MM.1S (cell line): ENCODE results near the gene DDX54.

Experiments
- DNase-seq: peaks from one replicate; pipeline ENCODE4 v3.0.0-alpha.2; 2015
- H2AFZ ChIP-seq: fragments of 300-600 bp; sonication (generic); 2 replicates; pipeline ENCODE4 v1.6.0; 2016; ENCODE audit warnings: antibody characterized with exemption, low read length
- H3F3A ChIP-seq: fragments of 300-600 bp; sonication (generic); 2 replicates; pipeline ENCODE4 v1.6.1; 2016; ENCODE audit warnings: mild to moderate bottlenecking, antibody characterized with exemption, low read length, moderate library complexity, mixed read lengths; ENCODE audit not compliant: insufficient read depth
- H3K27ac ChIP-seq: fragments of 300-600 bp; sonication (generic); 2 replicates; pipeline ENCODE4 v1.5.1; 2016; ENCODE audit warnings: mild to moderate bottlenecking, low read length
- H3K27me3 ChIP-seq: fragments of 300-600 bp; sonication (generic); replicated peaks from 2 replicates; pipeline ENCODE4 v1.6.0; 2016; ENCODE audit warnings: low read length; ENCODE audit not compliant: insufficient read depth
- H3K36me3 ChIP-seq: fragments of 300-600 bp; sonication (generic); replicated peaks from 2 replicates; pipeline ENCODE4 v1.6.1; 2016; ENCODE audit warnings: mild to moderate bottlenecking, low read length, mixed read lengths; ENCODE audit not compliant: insufficient read depth
- H3K4me1 ChIP-seq: fragments of 300-600 bp; sonication (generic); 2 replicates; pipeline ENCODE4 v1.6.1; 2016; ENCODE audit warnings: low read length, mixed read lengths
- H3K4me2 ChIP-seq: fragments of 300-600 bp; sonication (generic); 2 replicates; pipeline ENCODE4 v1.6.0; 2016; ENCODE audit warnings: low read depth, low read length
- H3K4me3 ChIP-seq: fragments of 300-600 bp; sonication (generic); 2 replicates; pipeline ENCODE4 v1.5.1; 2016; ENCODE audit warnings: low read length, mixed read lengths
- H3K79me2 ChIP-seq: fragments of 300-600 bp; sonication (generic); 2 replicates; pipeline ENCODE4 v1.6.1; 2016; ENCODE audit warnings: mixed run types, low read length, mixed read lengths
- H3K9ac ChIP-seq: fragments of 300-600 bp; sonication (generic); 2 replicates; pipeline ENCODE4 v1.6.1; 2016; ENCODE audit warnings: low read length, mixed read lengths
- H3K9me2 ChIP-seq: fragments of 300-600 bp; sonication (generic); replicated peaks from 2 replicates; pipeline ENCODE4 v1.6.1; 2016; ENCODE audit warnings: mild to moderate bottlenecking, low read length, mixed read lengths; ENCODE audit not compliant: insufficient read depth
- H3K9me3 ChIP-seq: fragments of 300-600 bp; sonication (generic); replicated peaks from 2 replicates; pipeline ENCODE4 v1.6.1; 2016; ENCODE audit warnings: mild to moderate bottlenecking, low read length, mixed read lengths; ENCODE audit not compliant: insufficient read depth
- H4K20me1 ChIP-seq: fragments of 300-600 bp; sonication (generic); 2 replicates; pipeline ENCODE4 v1.6.1; 2016; ENCODE audit warnings: mild to moderate bottlenecking, low read length, moderate library complexity, mixed read lengths; ENCODE audit not compliant: insufficient read depth
- EZH2 ChIP-seq: fragments of 300-600 bp; sonication (generic); optimal IDR thresholded peaks from 2 replicates; pipeline ENCODE3; 2017; ENCODE audit warnings: low read depth, mild to moderate bottlenecking, antibody characterized with exemption, low read length, mixed read lengths
- EZH2phosphoT487 ChIP-seq: fragments of 300-600 bp; sonication (generic); IDR thresholded peaks from 2 replicates; pipeline ENCODE4 v1.6.1; 2018; ENCODE audit warnings: antibody characterized with exemption, low read length
- TF ChIP-seq, protein P1 (sequence below): fragments of 300-600 bp; sonication (generic); IDR thresholded peaks from 2 replicates; pipeline ENCODE4 v1.5.1; 2016; ENCODE audit warnings: antibody characterized with exemption, low read length, mixed read lengths

The DDX54 gene

DNA sequence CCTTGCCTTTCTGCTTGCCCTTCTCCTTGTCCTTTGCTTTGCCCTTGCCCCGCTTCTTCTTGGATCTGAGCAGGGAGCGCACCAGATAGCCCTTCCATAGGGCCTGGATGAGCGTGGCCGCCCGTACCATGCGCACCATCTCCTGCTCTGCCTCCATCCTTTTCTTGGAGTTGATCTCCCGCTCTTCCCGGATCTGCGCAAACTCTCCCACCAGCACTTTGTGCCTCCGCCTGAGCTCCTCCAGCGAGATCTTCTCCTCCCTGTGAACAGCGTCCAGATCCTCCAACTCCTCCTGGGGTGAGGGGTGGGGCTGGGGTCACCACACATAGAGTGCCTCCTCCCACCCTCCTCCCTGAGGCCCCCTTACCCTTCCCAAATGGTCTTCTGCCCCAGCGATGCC is 10.3 kb upstream of the DDX54 start:
- no peaks in the 10 kb centered on the region for H3K4me1 ChIP-seq

DNA sequence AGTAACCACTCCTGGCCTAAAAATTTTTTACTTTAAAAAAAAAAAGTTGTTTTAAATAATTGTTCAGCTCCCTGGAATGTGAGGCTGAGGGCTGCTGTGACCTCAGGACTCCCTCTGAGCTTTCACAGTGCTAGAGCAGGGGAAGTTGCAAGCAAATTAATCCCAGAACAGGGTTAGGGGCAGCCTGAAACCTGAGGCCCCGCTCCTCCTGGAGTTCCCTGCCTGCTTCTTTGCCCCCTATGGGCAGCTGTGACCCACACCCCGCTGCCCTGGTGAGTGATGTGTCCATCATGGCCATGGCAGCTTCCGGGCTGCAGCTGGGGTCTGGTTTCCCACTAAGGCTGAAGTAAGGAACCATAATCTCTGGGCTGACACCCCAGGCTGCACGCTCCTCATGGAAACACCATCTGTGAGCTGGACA is 9.7 kb upstream of the DDX54 start:
- H2AFZ ChIP-seq: no peak overlapping the region
- no peaks in the 10 kb centered on the region for H3K9me2 ChIP-seq
- no peak overlapping the region for H3K9ac ChIP-seq
- no peak for DNase-seq
- H3K27ac ChIP-seq: no peak overlapping the region
- H3K4me1 ChIP-seq: no peaks in the 10 kb centered on the region
- H3K79me2 ChIP-seq: no peaks in the 10 kb centered on the region
- no peak overlapping the region for H3K4me2 ChIP-seq
- H3K27me3 ChIP-seq: no peaks in the 10 kb centered on the region
- H3K4me3 ChIP-seq: no peak overlapping the region
- H3K9me3 ChIP-seq: no peaks in the 10 kb centered on the region
- H3F3A ChIP-seq: no peaks in the 10 kb centered on the region
- TF ChIP-seq EZH2phosphoT487 (no peak), EZH2 (no peak)
- TF ChIP-seq, protein P1, sequence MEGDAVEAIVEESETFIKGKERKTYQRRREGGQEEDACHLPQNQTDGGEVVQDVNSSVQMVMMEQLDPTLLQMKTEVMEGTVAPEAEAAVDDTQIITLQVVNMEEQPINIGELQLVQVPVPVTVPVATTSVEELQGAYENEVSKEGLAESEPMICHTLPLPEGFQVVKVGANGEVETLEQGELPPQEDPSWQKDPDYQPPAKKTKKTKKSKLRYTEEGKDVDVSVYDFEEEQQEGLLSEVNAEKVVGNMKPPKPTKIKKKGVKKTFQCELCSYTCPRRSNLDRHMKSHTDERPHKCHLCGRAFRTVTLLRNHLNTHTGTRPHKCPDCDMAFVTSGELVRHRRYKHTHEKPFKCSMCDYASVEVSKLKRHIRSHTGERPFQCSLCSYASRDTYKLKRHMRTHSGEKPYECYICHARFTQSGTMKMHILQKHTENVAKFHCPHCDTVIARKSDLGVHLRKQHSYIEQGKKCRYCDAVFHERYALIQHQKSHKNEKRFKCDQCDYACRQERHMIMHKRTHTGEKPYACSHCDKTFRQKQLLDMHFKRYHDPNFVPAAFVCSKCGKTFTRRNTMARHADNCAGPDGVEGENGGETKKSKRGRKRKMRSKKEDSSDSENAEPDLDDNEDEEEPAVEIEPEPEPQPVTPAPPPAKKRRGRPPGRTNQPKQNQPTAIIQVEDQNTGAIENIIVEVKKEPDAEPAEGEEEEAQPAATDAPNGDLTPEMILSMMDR: no peak
- no peaks in the 10 kb centered on the region for H3K36me3 ChIP-seq
- H4K20me1 ChIP-seq: no peaks in the 10 kb centered on the region

More for the DNA sequence above, 10.3 kb upstream of the DDX54 start:
- H3K9ac ChIP-seq: no peak overlapping the region
- TF ChIP-seq, protein P1: no peak
- no peak for TF ChIP-seq EZH2phosphoT487
- no peak for TF ChIP-seq EZH2
- H4K20me1 ChIP-seq: no peaks in the 10 kb centered on the region
- H3K27me3 ChIP-seq: no peaks in the 10 kb centered on the region
- H3K9me2 ChIP-seq: no peaks in the 10 kb centered on the region
- H3K4me2 ChIP-seq: no peak overlapping the region
- DNase-seq: no peak
- no peak overlapping the region for H3K27ac ChIP-seq
- no peak overlapping the region for H2AFZ ChIP-seq
- no peaks in the 10 kb centered on the region for H3K9me3 ChIP-seq
- no peaks in the 10 kb centered on the region for H3F3A ChIP-seq
- H3K79me2 ChIP-seq: no peaks in the 10 kb centered on the region
- no peak overlapping the region for H3K4me3 ChIP-seq
- H3K36me3 ChIP-seq: no peaks in the 10 kb centered on the region

DNA sequence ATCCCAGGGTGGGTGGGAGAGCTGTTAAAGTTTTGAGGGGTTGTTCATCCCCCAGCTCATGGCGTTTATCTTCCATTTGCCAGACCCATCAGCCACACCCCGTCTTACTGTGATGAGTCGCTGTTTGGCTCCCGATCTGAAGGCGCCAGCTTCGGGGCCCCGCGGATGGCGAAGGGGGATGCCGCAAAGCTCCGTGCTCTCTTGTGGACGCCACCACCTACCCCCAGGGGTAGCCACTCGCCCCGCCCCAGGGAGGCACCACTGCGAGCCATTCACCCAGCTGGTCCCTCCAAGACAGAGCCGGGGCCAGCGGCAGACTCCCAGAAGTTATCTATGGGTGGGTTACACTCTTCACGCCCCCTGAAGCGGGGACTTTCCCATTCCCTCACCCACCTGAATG is 5.9 kb upstream of the DDX54 start:
- DNase-seq: no peak
- H2AFZ ChIP-seq: no peak overlapping the region
- no peaks in the 10 kb centered on the region for H3K9me2 ChIP-seq
- H3K4me1 ChIP-seq: peaks cover 5% of the 10 kb centered on the region; the same call in 1 of the 2 replicates
- no peak overlapping the region for H3K4me3 ChIP-seq
- H3K4me2 ChIP-seq: no peak overlapping the region
- peaks cover 7% of the 10 kb centered on the region for H3K79me2 ChIP-seq
- no peaks in the 10 kb centered on the region for H3K9me3 ChIP-seq
- no peaks in the 10 kb centered on the region for H3K36me3 ChIP-seq
- H4K20me1 ChIP-seq: no peaks in the 10 kb centered on the region
- H3K27ac ChIP-seq: no peak overlapping the region
- no peak overlapping the region for H3K9ac ChIP-seq
- TF ChIP-seq, protein P1: no peak
- no peak for TF ChIP-seq EZH2phosphoT487
- no peak for TF ChIP-seq EZH2
- H3K27me3 ChIP-seq: no peaks in the 10 kb centered on the region
- no peaks in the 10 kb centered on the region for H3F3A ChIP-seq
